IMR-90 (cell line): ENCODE data around the gene CC2D2B. TPM values are rescaled to one million over a fixed set of nuclear protein-coding genes. Genes with fewer than 3 reads are reported as not detected.

Experiments used
- ATAC-seq: fragments of 200-7000 bp; cut with Tn5 transposase; 2 replicates; pipeline ENCODE4 v1.9.1; 2020; ENCODE audit warnings: low read depth, mild to moderate bottlenecking, moderate library complexity
- BruUV-seq: library from RNA; stranded (reverse); fragments of 400-500 nt; replicated peaks from 2 replicates; lab custom pipeline; 2021; lab: Mats Ljungman, UMichigan
- CTCF ChIA-PET: fragments of 300-600 bp; formaldehyde crosslinking; extraction: SDS; loops from one replicate; lab custom pipeline; 2021; ENCODE audit warnings: antibody characterized with exemption; lab: Yijun Ruan, JAX
- POLR2A ChIA-PET: fragments of 300-600 bp; sonication (Branson Sonifier 250); formaldehyde crosslinking; loops from one replicate; lab custom pipeline; 2022; ENCODE audit warnings: antibody characterized with exemption; ENCODE audit not compliant: unreplicated experiment; lab: Charles Lee
- DNase-seq: peaks from one replicate; pipeline ENCODE4 v3.0.0; 2013
- H2AFZ ChIP-seq: replicated peaks from 2 replicates; pipeline ENCODE3; 2013; ENCODE audit warnings: low read length, mild to moderate bottlenecking; ENCODE audit not compliant: poor library complexity
- H2AK5ac ChIP-seq: 2 replicates; pipeline ENCODE4 v1.6.1; 2013; ENCODE audit warnings: low read depth, low read length, inconsistent platforms
- H2AK9ac ChIP-seq: replicated peaks from 2 replicates; pipeline ENCODE3; 2013; ENCODE audit warnings: mild to moderate bottlenecking, low read depth, low read length, moderate library complexity; ENCODE audit not compliant: poor library complexity
- H2BK120ac ChIP-seq: 2 replicates; pipeline ENCODE4 v1.6.1; 2013; ENCODE audit warnings: low read depth, low read length, inconsistent platforms
- H2BK15ac ChIP-seq: 3 replicates; pipeline ENCODE4 v1.6.1; 2013; ENCODE audit warnings: low read depth, low read length, inconsistent platforms
- H2BK20ac ChIP-seq: 2 replicates; pipeline ENCODE4 v1.6.1; 2013; ENCODE audit warnings: low read depth, mild to moderate bottlenecking, inconsistent platforms, low read length, moderate library complexity
- H2BK5ac ChIP-seq: 2 replicates; pipeline ENCODE4 v1.6.1; 2013; ENCODE audit warnings: mild to moderate bottlenecking, low read depth, low read length, inconsistent platforms; ENCODE audit not compliant: poor library complexity, severe bottlenecking
- H3K14ac ChIP-seq: replicated peaks from 2 replicates; pipeline ENCODE4 v1.6.1; 2013; ENCODE audit warnings: low read depth, low read length, inconsistent platforms
- H3K18ac ChIP-seq: 2 replicates; pipeline ENCODE4 v1.6.1; 2013; ENCODE audit warnings: low read depth, low read length, control low read depth
- H3K23ac ChIP-seq: 2 replicates; pipeline ENCODE4 v1.6.1; 2013; ENCODE audit warnings: low read depth, low read length, inconsistent platforms
- H3K27ac ChIP-seq: 2 replicates; pipeline ENCODE4 v1.5.1; 2013; ENCODE audit warnings: mild to moderate bottlenecking, control low read depth, low read length; ENCODE audit not compliant: insufficient read depth
- H3K27me3 ChIP-seq: 2 replicates; pipeline ENCODE4 v1.6.1; 2013; ENCODE audit warnings: low read length; ENCODE audit not compliant: control insufficient read depth, insufficient read depth
- H3K36me3 ChIP-seq: 2 replicates; pipeline ENCODE4 v1.6.1; 2013; ENCODE audit warnings: low read length, mixed read lengths; ENCODE audit not compliant: control insufficient read depth, insufficient read depth
- H3K4ac ChIP-seq: 2 replicates; pipeline ENCODE4 v1.6.1; 2013; ENCODE audit warnings: low read depth, low read length, inconsistent platforms
- H3K4me1 ChIP-seq: 2 replicates; pipeline ENCODE4 v1.6.1; 2013; ENCODE audit warnings: low read length, mixed read lengths; ENCODE audit not compliant: control insufficient read depth, insufficient read depth
- H3K4me2 ChIP-seq: 2 replicates; pipeline ENCODE4 v1.6.1; 2013; ENCODE audit warnings: low read depth, mild to moderate bottlenecking, control low read depth, low read length, moderate library complexity
- H3K4me3 ChIP-seq: 2 replicates; pipeline ENCODE4 v1.5.1; 2013; ENCODE audit warnings: low read depth, mild to moderate bottlenecking, control low read depth, low read length, moderate library complexity; ENCODE audit not compliant: insufficient read depth
- H3K56ac ChIP-seq: 2 replicates; pipeline ENCODE4 v1.6.1; 2013; ENCODE audit warnings: low read length, inconsistent platforms; ENCODE audit not compliant: insufficient read depth; ENCODE audit errors: extremely low read depth
- H3K79me1 ChIP-seq, 2 experiments: 2 replicates each; pipeline ENCODE4 v1.6.1; 2013; ENCODE audit warnings: low read length in 2 of 2, inconsistent platforms in 1 of 2, low read depth in 1 of 2
- H3K9ac ChIP-seq: 2 replicates; pipeline ENCODE4 v1.6.1; 2013; ENCODE audit warnings: low read depth, low read length, control low read depth
- H3K9me1 ChIP-seq: 2 replicates; pipeline ENCODE4 v1.6.1; 2013; ENCODE audit warnings: low read length, inconsistent platforms; ENCODE audit not compliant: insufficient read depth
- H3K9me3 ChIP-seq: 2 replicates; pipeline ENCODE4 v1.6.1; 2013; ENCODE audit warnings: low read length; ENCODE audit not compliant: control insufficient read depth, insufficient read depth
- H4K20me1 ChIP-seq: 2 replicates; pipeline ENCODE4 v1.6.1; 2013; ENCODE audit warnings: low read length, inconsistent platforms; ENCODE audit not compliant: insufficient read depth
- H4K5ac ChIP-seq: 2 replicates; pipeline ENCODE4 v1.6.1; 2013; ENCODE audit warnings: mild to moderate bottlenecking, low read depth, low read length, control low read depth
- H4K8ac ChIP-seq, 2 experiments: 2 replicates each; pipeline ENCODE4 v1.6.1; 2013; ENCODE audit warnings: low read depth in 2 of 2, low read length in 2 of 2, control low read depth in 1 of 2, inconsistent platforms in 1 of 2
- H4K91ac ChIP-seq: 2 replicates; pipeline ENCODE4 v1.6.1; 2013; ENCODE audit warnings: low read depth, low read length, inconsistent platforms; ENCODE audit not compliant: insufficient read depth
- BHLHE40 ChIP-seq: fragments of 150-350 bp; IDR thresholded peaks from 2 replicates; pipeline ENCODE4 v1.6.1; 2016; ENCODE audit warnings: mild to moderate bottlenecking, low read depth, low read length
- CHD1 ChIP-seq: IDR thresholded peaks from 2 replicates; pipeline ENCODE4 v1.6.1; 2012; ENCODE audit warnings: low read depth, low read length, improper control_type of control experiment
- FOS ChIP-seq: fragments of 150-350 bp; IDR thresholded peaks from 2 replicates; pipeline ENCODE4 v1.6.1; 2016; ENCODE audit warnings: low read depth, low read length
- MAZ ChIP-seq: IDR thresholded peaks from 2 replicates; pipeline ENCODE4 v1.6.1; 2012; ENCODE audit warnings: low read depth, mild to moderate bottlenecking, low read length, improper control_type of control experiment, moderate library complexity, borderline replicate concordance
- MXI1 ChIP-seq: IDR thresholded peaks from 2 replicates; pipeline ENCODE4 v1.6.1; 2012; ENCODE audit warnings: low read depth, mild to moderate bottlenecking, low read length, moderate library complexity, borderline replicate concordance
- NFE2L2 ChIP-seq: fragments of 150-350 bp; IDR thresholded peaks from 2 replicates; pipeline ENCODE4 v1.6.1; 2016; ENCODE audit warnings: low read depth, mild to moderate bottlenecking, low read length
- RAD21 ChIP-seq: IDR thresholded peaks from 2 replicates; pipeline ENCODE4 v1.6.1; 2012; ENCODE audit warnings: low read length, improper control_type of control experiment
- RFX5 ChIP-seq: IDR thresholded peaks from 2 replicates; pipeline ENCODE4 v1.8.0; 2012; ENCODE audit warnings: low read depth, mild to moderate bottlenecking, low read length, moderate library complexity
- SMC3 ChIP-seq: fragments of 150-350 bp; IDR thresholded peaks from 2 replicates; pipeline ENCODE4 v1.6.1; 2016; ENCODE audit warnings: low read depth, mild to moderate bottlenecking, antibody characterized with exemption, low read length, moderate library complexity
- WGBS, 2 experiments: methylation state at CpG; one replicate each; pipeline versions ENCODE4 v1.1.5 to v1.1.7; 2013; ENCODE audit warnings: missing lambda C conversion rate in 2 of 2; ENCODE audit not compliant: insufficient read length in 1 of 2; ENCODE audit errors: extremely low coverage in 2 of 2; 5-methylcytosine and 5-hydroxymethylcytosine counted together
- dilution Hi-C: fragments of 300-500 bp; cut with HindIII; formaldehyde crosslinking; loops from one replicate; pipeline ENCODE4 v1.14.3; 2018; ENCODE audit warnings: low sequenced_read_pairs; ENCODE audit not compliant: unreplicated experiment
- in situ Hi-C: fragments of 300-500 bp; cut with MboI; formaldehyde crosslinking; loops from 3 replicates; pipeline ENCODE4 v1.14.3; 2019; ENCODE audit warnings: low sequenced_read_pairs, inconsistent platforms, mixed read lengths
- intact Hi-C: fragments of 100-400 bp; cut with micrococcal nuclease; formaldehyde crosslinking; loops from 2 replicates; pipeline ENCODE4 v1.10.0; 2022
- polyA plus RNA-seq, 3 experiments: library from polyadenylated mRNA; depleted of rRNA; stranded (reverse); fragments of >200 nt; gene quantifications; 2 replicates each; pipeline ENCODE4 v1.2.3, GENCODE V29; 2012; ENCODE audit warnings: low replicate concordance in 1 of 3
- total RNA-seq: library from RNA; depleted of rRNA; stranded (reverse); fragments of >200 nt; gene quantifications from 2 replicates; pipeline ENCODE4 v1.2.3, GENCODE V29; 2012
- TF ChIP-seq, protein P1 (sequence below): fragments of 150-350 bp; IDR thresholded peaks from 2 replicates; pipeline ENCODE4 v1.6.1; 2017; ENCODE audit warnings: mild to moderate bottlenecking, antibody characterized with exemption, low read length, low read depth
- TF ChIP-seq, protein P2 (sequence below): conservative IDR thresholded peaks from 2 replicates; pipeline ENCODE4 v1.5.1; 2012; ENCODE audit warnings: mild to moderate bottlenecking, low read depth, low read length, improper control_type of control experiment
- TF ChIP-seq, protein P3 (sequence below): fragments of 150-350 bp; IDR thresholded peaks from 2 replicates; pipeline ENCODE4 v1.6.1; 2016; ENCODE audit warnings: low read depth, mild to moderate bottlenecking, low read length, moderate library complexity, borderline replicate concordance

Gene CC2D2B
- total and polyA plus RNA-seq, 2 of the 4 experiments (the other 2 are of a cell fraction): not detected

GRCh38 chr10:95941115-95941514 is 33.3 kb downstream of the CC2D2B start:
- Histone ChIP-seq H3K4me1 (no peaks in the 10 kb centered on the region), H3K23ac (no peak overlapping the region), H2AFZ (no peak overlapping the region), H2BK15ac (no peak overlapping the region), H3K14ac (no peak overlapping the region), H3K27ac (no peak overlapping the region), H2BK120ac (no peak overlapping the region), H4K20me1 (no peaks in the 10 kb centered on the region), H3K4ac (no peak overlapping the region), H3K9ac (no peak overlapping the region), H4K91ac (no peak overlapping the region), H3K18ac (no peak overlapping the region), H2AK5ac (no peak overlapping the region), H2AK9ac (no peak overlapping the region), H3K79me1 (no peaks in the 10 kb centered on the region), H3K36me3 (no peaks in the 10 kb centered on the region), H3K27me3 (no peaks in the 10 kb centered on the region), H3K9me1 (no peaks in the 10 kb centered on the region), H4K8ac (no peak overlapping the region), H3K4me3 (no peak overlapping the region), H2BK5ac (no peak overlapping the region), H2BK20ac (no peak overlapping the region), H3K56ac (no peak overlapping the region), H4K5ac (no peak overlapping the region), H3K9me3 (no peaks in the 10 kb centered on the region), H3K4me2 (no peak overlapping the region)
- TF ChIP-seq, protein P1, sequence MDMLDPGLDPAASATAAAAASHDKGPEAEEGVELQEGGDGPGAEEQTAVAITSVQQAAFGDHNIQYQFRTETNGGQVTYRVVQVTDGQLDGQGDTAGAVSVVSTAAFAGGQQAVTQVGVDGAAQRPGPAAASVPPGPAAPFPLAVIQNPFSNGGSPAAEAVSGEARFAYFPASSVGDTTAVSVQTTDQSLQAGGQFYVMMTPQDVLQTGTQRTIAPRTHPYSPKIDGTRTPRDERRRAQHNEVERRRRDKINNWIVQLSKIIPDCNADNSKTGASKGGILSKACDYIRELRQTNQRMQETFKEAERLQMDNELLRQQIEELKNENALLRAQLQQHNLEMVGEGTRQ: no peak
- TF ChIP-seq RAD21 (no peak), MAZ (no peak), SMC3 (no peak), RFX5 (no peak), CHD1 (no peak), MXI1 (no peak), NFE2L2 (no peak), FOS (no peak), BHLHE40 (no peak)
- TF ChIP-seq, protein P2, sequence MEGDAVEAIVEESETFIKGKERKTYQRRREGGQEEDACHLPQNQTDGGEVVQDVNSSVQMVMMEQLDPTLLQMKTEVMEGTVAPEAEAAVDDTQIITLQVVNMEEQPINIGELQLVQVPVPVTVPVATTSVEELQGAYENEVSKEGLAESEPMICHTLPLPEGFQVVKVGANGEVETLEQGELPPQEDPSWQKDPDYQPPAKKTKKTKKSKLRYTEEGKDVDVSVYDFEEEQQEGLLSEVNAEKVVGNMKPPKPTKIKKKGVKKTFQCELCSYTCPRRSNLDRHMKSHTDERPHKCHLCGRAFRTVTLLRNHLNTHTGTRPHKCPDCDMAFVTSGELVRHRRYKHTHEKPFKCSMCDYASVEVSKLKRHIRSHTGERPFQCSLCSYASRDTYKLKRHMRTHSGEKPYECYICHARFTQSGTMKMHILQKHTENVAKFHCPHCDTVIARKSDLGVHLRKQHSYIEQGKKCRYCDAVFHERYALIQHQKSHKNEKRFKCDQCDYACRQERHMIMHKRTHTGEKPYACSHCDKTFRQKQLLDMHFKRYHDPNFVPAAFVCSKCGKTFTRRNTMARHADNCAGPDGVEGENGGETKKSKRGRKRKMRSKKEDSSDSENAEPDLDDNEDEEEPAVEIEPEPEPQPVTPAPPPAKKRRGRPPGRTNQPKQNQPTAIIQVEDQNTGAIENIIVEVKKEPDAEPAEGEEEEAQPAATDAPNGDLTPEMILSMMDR: no peak
- TF ChIP-seq, protein P3, sequence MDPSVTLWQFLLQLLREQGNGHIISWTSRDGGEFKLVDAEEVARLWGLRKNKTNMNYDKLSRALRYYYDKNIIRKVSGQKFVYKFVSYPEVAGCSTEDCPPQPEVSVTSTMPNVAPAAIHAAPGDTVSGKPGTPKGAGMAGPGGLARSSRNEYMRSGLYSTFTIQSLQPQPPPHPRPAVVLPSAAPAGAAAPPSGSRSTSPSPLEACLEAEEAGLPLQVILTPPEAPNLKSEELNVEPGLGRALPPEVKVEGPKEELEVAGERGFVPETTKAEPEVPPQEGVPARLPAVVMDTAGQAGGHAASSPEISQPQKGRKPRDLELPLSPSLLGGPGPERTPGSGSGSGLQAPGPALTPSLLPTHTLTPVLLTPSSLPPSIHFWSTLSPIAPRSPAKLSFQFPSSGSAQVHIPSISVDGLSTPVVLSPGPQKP: no peak
- intact Hi-C loops (no loop called here), dilution Hi-C loops (no loop called here), in situ Hi-C loops (no loop called here)
- ChIA-PET CTCF (no interaction called here), POLR2A (no interaction called here)
- DNase-seq (no peak), ATAC-seq (no peak)
- BruUV-seq: no TSS peak
- no CpG with 5 or more reads among the region's 4 CpGs for WGBS, 2 experiments
